Gastrocnemius medialis (tissue), 4 donors: ENCODE measurements around the gene ATXN7L2. TPM values are rescaled to one million over a fixed set of nuclear protein-coding genes. Genes with fewer than 3 reads are reported as not detected.

Experiments used
- ATAC-seq, 2 donors: fragments of 150-250 bp; one replicate each; pipeline ENCODE4 v1.9.1; 2016
- DNase-seq, 2 donors: peaks; one replicate each; pipeline ENCODE4 v3.0.0-alpha.2; 2019
- H3K27ac ChIP-seq, 4 donors: fragments of 200-600 bp; sonication (generic); 1 replicate in 1 of 4; 2 replicates in 3 of 4; pipeline ENCODE4 v1.5.1; 2016 to 2018; ENCODE audit warnings: mild to moderate bottlenecking in 2 of 4, moderate library complexity in 1 of 4
- H3K27me3 ChIP-seq, 3 donors: fragments of 200-600 bp; sonication (generic) in 2 of 3; 1 replicate in 1 of 3; 2 replicates in 2 of 3; pipeline versions ENCODE4 v1.5.1 to v1.6.0; 2016 to 2019; ENCODE audit warnings: mild to moderate bottlenecking in 1 of 3, moderate library complexity in 1 of 3
- H3K36me3 ChIP-seq, 2 donors: fragments of 200-600 bp; sonication (generic) in 1 of 2; one replicate each; pipeline ENCODE4 v1.5.1; 2017 to 2018
- H3K4me1 ChIP-seq, 2 donors: fragments of 200-600 bp; sonication (generic) in 1 of 2; one replicate each; pipeline ENCODE4 v1.5.1; 2016 to 2017; ENCODE audit warnings: mild to moderate bottlenecking in 2 of 2
- H3K4me3 ChIP-seq, 4 donors: fragments of 200-600 bp; sonication (generic) in 3 of 4; 1 replicate in 1 of 4; 2 replicates in 3 of 4; pipeline ENCODE4 v1.5.1; 2016 to 2019; ENCODE audit warnings: mild to moderate bottlenecking in 2 of 4
- H3K9me3 ChIP-seq, 3 donors: fragments of 200-600 bp; sonication (generic) in 2 of 3; 1 replicate in 1 of 3; 2 replicates in 2 of 3; pipeline ENCODE4 v1.5.1; 2016 to 2019
- POLR2A ChIP-seq, 2 donors: fragments of 450-650 bp; IDR thresholded peaks; one replicate each; pipeline ENCODE4 v1.6.1; 2017; ENCODE audit warnings: antibody characterized with exemption in 2 of 2, mild to moderate bottlenecking in 2 of 2, moderate library complexity in 2 of 2
- in situ Hi-C, 4 donors: fragments of 200-750 bp; cut with MboI; loops; one replicate each; pipeline versions ENCODE4 v1.15.0 to v1.8.0; 2017; ENCODE audit warnings: low sequenced_read_pairs in 4 of 4
- intact Hi-C: fragments of 100-400 bp; cut with DNase I; formaldehyde crosslinking; loops from one replicate; pipeline ENCODE4 v1.15.1; 2023; ENCODE audit warnings: low total_unique reads
- total RNA-seq, 4 donors: library from RNA; depleted of rRNA; stranded (reverse); fragments of >200 nt; gene quantifications; one replicate each; pipeline versions ENCODE4 v1.1.0 to v1.2.3, GENCODE V29; 2016
- TF ChIP-seq, protein P1 (sequence below), 5 experiments: fragments of 450-650 bp in 3 of 5; fragments of 200-600 bp in 2 of 5; sonication (generic) in 2 of 5; IDR thresholded peaks in 4 of 5; conservative IDR thresholded peaks in 1 of 5; 1 replicate in 4 of 5; 2 replicates in 1 of 5; pipeline ENCODE4 v1.5.1; 2016 to 2019; ENCODE audit warnings: antibody characterized with exemption in 5 of 5, mild to moderate bottlenecking in 3 of 5, moderate library complexity in 3 of 5

ATXN7L2 gene
- total RNA-seq, 4 donors from 2014 or later: 2.1 to 12.1 (median 6.5) TPM

DNA sequence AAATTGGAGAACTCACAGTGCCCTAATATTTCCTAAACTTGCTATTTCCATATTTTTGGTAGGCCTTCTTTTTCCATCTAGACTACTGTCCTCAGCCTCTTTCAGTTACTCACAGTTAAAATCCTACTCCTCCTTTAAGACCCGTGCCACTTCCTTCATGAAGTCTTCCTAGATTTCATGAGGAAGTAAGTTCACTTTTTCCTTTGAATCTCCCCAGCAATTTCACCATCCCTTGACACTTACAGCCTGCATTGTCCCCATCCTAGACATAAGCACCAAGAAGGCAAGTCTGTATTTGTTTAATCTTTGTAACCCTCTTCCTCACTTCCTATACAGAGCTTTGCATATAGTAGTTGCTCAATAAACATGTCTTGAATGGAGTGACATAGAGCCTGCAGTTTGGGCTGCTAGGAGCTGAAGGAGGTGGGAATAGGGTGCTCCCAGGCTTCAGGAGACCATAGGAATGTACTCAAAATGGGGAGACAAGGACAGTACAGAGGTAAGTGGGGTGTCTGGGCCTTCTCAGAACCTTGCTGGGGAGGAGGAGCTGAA lies 50.7 kb downstream of the ATXN7L2 start:
- no peak for ATAC-seq
- H3K27me3 ChIP-seq: no peaks in the 10 kb centered on the region
- H3K9me3 ChIP-seq: no peaks in the 10 kb centered on the region
- in situ Hi-C loops: loop anchor here (5.0 to 25.0 kb wide), 4 partner anchors 37 to 260 kb away; partner anchors contain the start of genes CYB561D1 (in 2 of the 4) and PSRC1 (in 1 of the 4)
- intact Hi-C loops: loop anchor here (5.0 kb wide), 3 partner anchors 107 to 322 kb away; partner anchors contain the start of genes PSMA5 and SARS1
- no peak for TF ChIP-seq POLR2A (IDR thresholded peaks at IDR 0.05)
- TF ChIP-seq, protein P1, sequence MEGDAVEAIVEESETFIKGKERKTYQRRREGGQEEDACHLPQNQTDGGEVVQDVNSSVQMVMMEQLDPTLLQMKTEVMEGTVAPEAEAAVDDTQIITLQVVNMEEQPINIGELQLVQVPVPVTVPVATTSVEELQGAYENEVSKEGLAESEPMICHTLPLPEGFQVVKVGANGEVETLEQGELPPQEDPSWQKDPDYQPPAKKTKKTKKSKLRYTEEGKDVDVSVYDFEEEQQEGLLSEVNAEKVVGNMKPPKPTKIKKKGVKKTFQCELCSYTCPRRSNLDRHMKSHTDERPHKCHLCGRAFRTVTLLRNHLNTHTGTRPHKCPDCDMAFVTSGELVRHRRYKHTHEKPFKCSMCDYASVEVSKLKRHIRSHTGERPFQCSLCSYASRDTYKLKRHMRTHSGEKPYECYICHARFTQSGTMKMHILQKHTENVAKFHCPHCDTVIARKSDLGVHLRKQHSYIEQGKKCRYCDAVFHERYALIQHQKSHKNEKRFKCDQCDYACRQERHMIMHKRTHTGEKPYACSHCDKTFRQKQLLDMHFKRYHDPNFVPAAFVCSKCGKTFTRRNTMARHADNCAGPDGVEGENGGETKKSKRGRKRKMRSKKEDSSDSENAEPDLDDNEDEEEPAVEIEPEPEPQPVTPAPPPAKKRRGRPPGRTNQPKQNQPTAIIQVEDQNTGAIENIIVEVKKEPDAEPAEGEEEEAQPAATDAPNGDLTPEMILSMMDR (IDR thresholded peaks at IDR 0.05 in 4 of 5, conservative IDR thresholded peaks at IDR 0.05 in 1 of 5): no peak
- peaks cover 61 to 72% of the 10 kb centered on the region in 2 donors for H3K4me1 ChIP-seq
- DNase-seq: no peak
- H3K4me3 ChIP-seq: no peak overlapping the region
- H3K36me3 ChIP-seq: no peaks in the 10 kb centered on the region
- H3K27ac ChIP-seq: peak overlapping the region; percentile 82 to 95 (median 90)

DNA sequence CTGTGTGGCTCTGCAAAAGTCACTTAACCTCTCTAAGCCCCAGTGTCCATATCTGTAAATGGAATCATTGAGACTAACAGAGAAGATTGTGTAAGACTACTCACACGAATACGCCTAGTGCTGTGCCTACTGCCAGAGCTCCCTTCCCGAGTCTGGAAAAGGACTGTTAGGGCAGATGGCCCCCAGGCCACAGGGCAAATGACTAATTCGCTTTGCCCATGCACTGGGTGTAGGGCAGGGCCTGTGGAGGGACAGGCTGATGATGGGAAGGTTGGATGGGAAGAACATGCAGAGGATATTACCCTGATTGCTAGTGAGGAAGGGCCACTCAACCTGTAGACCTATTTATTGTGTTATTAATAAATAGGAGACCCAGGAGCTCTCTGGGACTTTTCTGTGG lies 51.8 kb downstream of the ATXN7L2 start:
- Histone ChIP-seq H3K4me3 (peak overlapping the region in 2 of 4 donors; percentile 14 to 22), H3K9me3 (no peaks in the 10 kb centered on the region), H3K27me3 (no peaks in the 10 kb centered on the region), H3K4me1 (peaks cover 55 to 61% of the 10 kb centered on the region in 2 donors), H3K36me3 (no peaks in the 10 kb centered on the region), H3K27ac (peak overlapping the region; percentile 82 to 95 (median 90))
- intact Hi-C loops: no loop called here
- no peak for TF ChIP-seq POLR2A (IDR thresholded peaks at IDR 0.05)
- TF ChIP-seq, protein P1 (IDR thresholded peaks at IDR 0.05 in 4 of 5, conservative IDR thresholded peaks at IDR 0.05 in 1 of 5): no peak
- in situ Hi-C loops: loop anchor here in 2 of 4 donors (10.0 to 25.0 kb wide), 2 partner anchors 248 to 261 kb away; partner anchors contain the start of gene PSRC1 (in 1 of the 2)
- DNase-seq (no peak), ATAC-seq (peak; percentile 3 to 28)

DNA sequence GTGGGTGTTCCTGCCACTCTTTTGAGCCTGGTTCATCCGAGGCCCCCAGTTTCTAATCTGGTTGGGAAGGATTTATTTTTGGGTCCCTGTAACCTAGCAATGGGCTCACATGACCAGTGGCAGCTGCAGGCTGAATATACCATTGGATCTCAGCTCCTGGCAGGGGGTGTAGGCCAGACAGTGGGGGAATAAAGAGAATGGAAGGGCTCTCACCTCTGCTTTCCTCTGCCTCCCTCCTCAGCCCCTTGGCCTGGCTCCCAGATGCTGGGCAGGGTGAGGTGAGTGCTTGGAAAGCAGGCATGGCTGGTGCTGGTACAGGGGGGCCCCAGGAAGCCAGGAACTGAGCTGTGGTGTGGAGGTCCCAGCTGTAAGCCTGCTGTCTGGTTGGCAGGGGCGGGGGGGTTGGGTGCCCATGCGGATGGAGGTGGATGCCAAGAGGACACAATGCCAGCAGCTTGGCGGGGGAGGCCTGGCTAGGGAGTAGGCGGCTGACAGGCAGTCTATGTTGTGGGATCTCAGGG lies 52.3 kb downstream of the ATXN7L2 start:
- Histone ChIP-seq H3K36me3 (no peaks in the 10 kb centered on the region), H3K27me3 (no peaks in the 10 kb centered on the region), H3K4me3 (peak overlapping the region in 2 of 4 donors; percentile 14 to 22), H3K9me3 (no peaks in the 10 kb centered on the region), H3K4me1 (peaks cover 55 to 60% of the 10 kb centered on the region in 2 donors), H3K27ac (peak overlapping the region; percentile 82 to 95 (median 90))
- in situ Hi-C loops (loop anchor here in 2 of 4 donors (10.0 to 25.0 kb wide), 2 partner anchors 249 to 261 kb away; partner anchors contain the start of gene PSRC1 (in 1 of the 2)), intact Hi-C loops (no loop called here)
- peak; percentile 14 to 25 for TF ChIP-seq POLR2A (IDR thresholded peaks at IDR 0.05)
- TF ChIP-seq, protein P1 (IDR thresholded peaks at IDR 0.05 in 4 of 5, conservative IDR thresholded peaks at IDR 0.05 in 1 of 5): no peak
- DNase-seq: peak; percentile 53 to 82
- peak; percentile 72 for ATAC-seq

DNA sequence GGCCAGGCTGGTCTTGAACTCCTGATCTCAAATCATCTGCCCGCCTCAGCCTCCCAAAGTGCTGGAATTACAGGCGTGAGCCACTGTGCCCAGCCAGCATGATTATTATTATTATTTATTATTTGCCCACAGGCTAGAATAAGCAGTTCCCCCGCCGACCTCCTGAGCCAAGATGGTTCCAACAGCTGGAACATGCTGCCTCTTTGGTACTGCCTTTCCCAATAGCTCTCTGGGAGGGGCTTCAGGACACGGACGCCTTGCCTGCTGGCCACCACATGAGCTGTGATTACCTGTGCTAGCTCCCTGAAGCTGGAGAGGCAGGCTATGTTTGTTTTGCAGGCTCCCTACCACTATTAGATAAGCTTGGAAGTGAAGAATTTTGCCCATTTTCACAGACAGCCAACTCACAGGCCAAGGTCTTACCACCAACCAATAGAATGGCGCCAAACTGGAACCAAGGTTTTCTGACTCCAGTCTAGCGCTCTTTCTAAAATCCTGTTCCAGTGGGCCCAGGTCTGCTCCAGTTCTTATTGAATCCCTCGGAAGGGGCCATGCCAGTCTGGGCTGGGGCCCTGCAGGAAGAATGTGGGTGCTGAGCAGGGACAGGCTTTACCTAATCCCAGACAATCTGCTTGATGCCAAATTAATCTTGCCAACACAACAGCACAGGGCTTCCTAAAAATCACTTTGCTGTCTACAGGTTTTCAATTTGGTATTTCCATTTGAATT lies 53.9 kb downstream of the ATXN7L2 start:
- Histone ChIP-seq H3K36me3 (no peaks in the 10 kb centered on the region), H3K4me1 (peaks cover 50 to 54% of the 10 kb centered on the region in 2 donors), H3K4me3 (no peak overlapping the region), H3K9me3 (no peaks in the 10 kb centered on the region), H3K27me3 (no peaks in the 10 kb centered on the region), H3K27ac (peak overlapping the region in 3 of 4 donors; percentile 89 to 95 (median 91))
- ATAC-seq: no peak
- no peak for TF ChIP-seq POLR2A (IDR thresholded peaks at IDR 0.05)
- TF ChIP-seq, protein P1 (IDR thresholded peaks at IDR 0.05 in 4 of 5, conservative IDR thresholded peaks at IDR 0.05 in 1 of 5): no peak
- in situ Hi-C loops: loop anchor here in 2 of 4 donors (10.0 to 25.0 kb wide), 2 partner anchors 250 to 263 kb away; partner anchors contain the start of gene PSRC1 (in 1 of the 2)
- intact Hi-C loops: no loop called here
- DNase-seq: no peak
